GM23248 (cell line): ENCODE results near the gene PDZRN4. TPM values are rescaled to one million over a fixed set of nuclear protein-coding genes. Genes with fewer than 3 reads are reported as not detected.

Experiments
- DNase-seq: peaks from one replicate; pipeline ENCODE4 v3.0.0-alpha.2; 2015
- H2AFZ ChIP-seq: fragments of 200-600 bp; sonication (generic); 2 replicates; pipeline ENCODE4 v1.6.1; 2016; ENCODE audit warnings: antibody characterized with exemption
- H3F3A ChIP-seq: fragments of 200-600 bp; sonication (generic); 2 replicates; pipeline ENCODE4 v1.6.1; 2016; ENCODE audit warnings: mild to moderate bottlenecking, antibody characterized with exemption, mixed run types; ENCODE audit not compliant: insufficient read depth
- H3K27ac ChIP-seq: fragments of 200-600 bp; sonication (generic); 2 replicates; pipeline ENCODE4 v1.5.1; 2016; ENCODE audit warnings: mild to moderate bottlenecking
- H3K27me3 ChIP-seq: fragments of 200-600 bp; sonication (generic); replicated peaks from 2 replicates; pipeline ENCODE4 v1.6.1; 2016; ENCODE audit warnings: mild to moderate bottlenecking; ENCODE audit not compliant: insufficient read depth
- H3K36me3 ChIP-seq: fragments of 200-600 bp; sonication (generic); 2 replicates; pipeline ENCODE4 v1.6.1; 2016; ENCODE audit warnings: low read depth, mild to moderate bottlenecking
- H3K4me1 ChIP-seq: fragments of 200-600 bp; sonication (generic); 2 replicates; pipeline ENCODE4 v1.6.1; 2016; ENCODE audit warnings: mild to moderate bottlenecking; ENCODE audit not compliant: insufficient read depth
- H3K4me2 ChIP-seq: fragments of 200-600 bp; sonication (generic); one replicate; pipeline ENCODE4 v1.6.1; 2016; ENCODE audit warnings: mild to moderate bottlenecking; ENCODE audit not compliant: unreplicated experiment
- H3K4me3 ChIP-seq: fragments of 200-600 bp; sonication (generic); 2 replicates; pipeline ENCODE4 v1.5.1; 2016; ENCODE audit warnings: mild to moderate bottlenecking
- H3K79me2 ChIP-seq: fragments of 200-600 bp; sonication (generic); 2 replicates; pipeline ENCODE4 v1.6.1; 2016; ENCODE audit warnings: mild to moderate bottlenecking; ENCODE audit not compliant: insufficient read depth
- H3K9ac ChIP-seq: fragments of 200-600 bp; sonication (generic); 2 replicates; pipeline ENCODE4 v1.6.1; 2016; ENCODE audit warnings: mild to moderate bottlenecking
- H3K9me2 ChIP-seq: fragments of 200-600 bp; sonication (generic); 2 replicates; pipeline ENCODE4 v1.6.1; 2016; ENCODE audit warnings: mixed run types, mild to moderate bottlenecking, moderate library complexity; ENCODE audit not compliant: insufficient read depth
- H3K9me3 ChIP-seq: fragments of 200-600 bp; sonication (generic); one replicate; pipeline ENCODE4 v1.6.1; 2017; ENCODE audit warnings: low read depth
- H4K20me1 ChIP-seq: fragments of 200-600 bp; sonication (generic); 2 replicates; pipeline ENCODE4 v1.6.0; 2016; ENCODE audit not compliant: insufficient read depth
- EZH2 ChIP-seq: fragments of 200-600 bp; sonication (generic); IDR thresholded peaks from 2 replicates; pipeline ENCODE4 v1.6.1; 2018; ENCODE audit warnings: antibody characterized with exemption, mild to moderate bottlenecking; ENCODE audit not compliant: insufficient read depth, poor library complexity, severe bottlenecking
- EZH2phosphoT487 ChIP-seq: fragments of 200-600 bp; sonication (generic); IDR thresholded peaks from 2 replicates; pipeline ENCODE4 v1.6.1; 2018; ENCODE audit warnings: antibody characterized with exemption, moderate library complexity, mild to moderate bottlenecking, low read depth; ENCODE audit not compliant: insufficient read depth
- WGBS, 2 experiments: methylation state at CpG; one replicate each; pipeline ENCODE4 v1.1.6; 2015 to 2017; ENCODE audit warnings: low lambda C conversion rate in 2 of 2, low coverage in 1 of 2; ENCODE audit errors: missing lambda C conversion rate in 2 of 2; 5-methylcytosine and 5-hydroxymethylcytosine counted together
- in situ Hi-C: fragments of 300-500 bp; cut with MboI; formaldehyde crosslinking; loops from 2 replicates; pipeline ENCODE4 v1.15.0; 2020
- polyA plus RNA-seq: library from polyadenylated mRNA; unstranded; fragments of >200 nt; fragmentation: Nextera tagmentation; extraction: Ambion mirVana; gene quantifications from 2 replicates; pipeline ENCODE4 v1.2.1, GENCODE V29; 2016
- total RNA-seq: library from RNA; depleted of rRNA; stranded (reverse); fragments of >200 nt; shearing (Covaris generic); gene quantifications from 2 replicates; pipeline ENCODE4 v1.2.3, GENCODE V29; 2014

The PDZRN4 gene
- total and polyA plus RNA-seq, 2 experiments from 2014 or later: not detected

- Histone ChIP-seq H3K9me2 (no peaks in the 10 kb centered on the region), H4K20me1 (no peaks in the 10 kb centered on the region), H3K79me2 (no peaks in the 10 kb centered on the region), H3K27ac (no peak overlapping the region), H3K27me3 (no peaks in the 10 kb centered on the region), H3K4me3 (no peak overlapping the region), H3K4me1 (no peaks in the 10 kb centered on the region), H2AFZ (no peak overlapping the region), H3K9me3 (no peaks in the 10 kb centered on the region), H3K36me3 (no peaks in the 10 kb centered on the region), H3K4me2 (no peak overlapping the region), H3F3A (no peaks in the 10 kb centered on the region), H3K9ac (no peak overlapping the region)
- in situ Hi-C loops: no loop called here
- 27 to 32% methylated on average over 1 of the region's 1 CpG for WGBS, 2 experiments
- TF ChIP-seq EZH2 (no peak), EZH2phosphoT487 (no peak)
- DNase-seq: no peak
Observed at GRCh38 chr12:41587574-41587973, 399.5 kb downstream of the PDZRN4 start.

DNA sequence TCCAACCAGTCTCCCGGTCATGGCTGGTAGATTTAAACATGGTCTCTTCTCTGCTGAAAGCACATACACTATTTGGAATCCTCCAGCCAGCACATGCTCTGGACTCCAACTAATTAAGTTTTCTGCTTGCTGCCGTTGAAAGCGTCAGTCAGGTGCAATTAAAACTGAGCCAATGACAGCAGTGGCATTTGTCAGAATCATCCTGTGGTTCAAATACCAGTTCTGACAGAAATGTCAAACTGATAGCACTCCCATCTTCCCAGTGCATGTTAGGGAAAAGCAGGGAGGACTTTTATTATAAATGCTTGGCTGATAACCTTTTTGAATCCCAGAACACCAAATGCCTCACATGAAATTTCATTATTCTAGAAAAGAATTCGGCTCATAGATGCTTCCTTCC is 401.8 kb downstream of the PDZRN4 start:
- no peaks in the 10 kb centered on the region for H3K9me2 ChIP-seq
- TF ChIP-seq EZH2phosphoT487 (no peak), EZH2 (no peak)
- no peaks in the 10 kb centered on the region for H3K36me3 ChIP-seq
- no peaks in the 10 kb centered on the region for H4K20me1 ChIP-seq
- H3K4me2 ChIP-seq: no peak overlapping the region
- no peaks in the 10 kb centered on the region for H3F3A ChIP-seq
- H3K27me3 ChIP-seq: no peaks in the 10 kb centered on the region
- no peaks in the 10 kb centered on the region for H3K4me1 ChIP-seq
- H2AFZ ChIP-seq: no peak overlapping the region
- in situ Hi-C loops: no loop called here
- no peak for DNase-seq
- no peak overlapping the region for H3K27ac ChIP-seq
- 30 to 34% methylated on average over 4 of the region's 4 CpGs for WGBS, 2 experiments
- no peak overlapping the region for H3K9ac ChIP-seq
- no peaks in the 10 kb centered on the region for H3K9me3 ChIP-seq
- no peaks in the 10 kb centered on the region for H3K79me2 ChIP-seq
- H3K4me3 ChIP-seq: no peak overlapping the region

- Histone ChIP-seq H2AFZ (no peak overlapping the region), H3K9me2 (no peaks in the 10 kb centered on the region), H3K79me2 (no peaks in the 10 kb centered on the region), H3K4me3 (no peak overlapping the region), H4K20me1 (no peaks in the 10 kb centered on the region), H3K36me3 (no peaks in the 10 kb centered on the region), H3K4me2 (no peak overlapping the region), H3K9me3 (no peaks in the 10 kb centered on the region), H3F3A (no peaks in the 10 kb centered on the region), H3K27ac (no peak overlapping the region), H3K9ac (no peak overlapping the region), H3K4me1 (no peaks in the 10 kb centered on the region), H3K27me3 (no peaks in the 10 kb centered on the region)
- WGBS, 2 experiments: 24 to 31% methylated on average over 4 of the region's 4 CpGs
- no peak for DNase-seq
- in situ Hi-C loops: no loop called here
- no peak for TF ChIP-seq EZH2
- TF ChIP-seq EZH2phosphoT487: no peak
Observed at GRCh38 chr12:41596190-41596589, 408.1 kb downstream of the PDZRN4 start.

GRCh38 chr12:41604830-41605229 is 416.7 kb downstream of the PDZRN4 start:
- no peak overlapping the region for H3K27ac ChIP-seq
- no peaks in the 10 kb centered on the region for H4K20me1 ChIP-seq
- H3K4me2 ChIP-seq: no peak overlapping the region
- no peaks in the 10 kb centered on the region for H3K27me3 ChIP-seq
- H2AFZ ChIP-seq: no peak overlapping the region
- in situ Hi-C loops: no loop called here
- no peak overlapping the region for H3K4me3 ChIP-seq
- no peaks in the 10 kb centered on the region for H3K36me3 ChIP-seq
- no peaks in the 10 kb centered on the region for H3K9me2 ChIP-seq
- no peaks in the 10 kb centered on the region for H3K4me1 ChIP-seq
- no peaks in the 10 kb centered on the region for H3K79me2 ChIP-seq
- WGBS, 2 experiments: 42 to 64% methylated on average over 3 of the region's 3 CpGs
- no peak overlapping the region for H3K9ac ChIP-seq
- no peak for TF ChIP-seq EZH2
- no peak for TF ChIP-seq EZH2phosphoT487
- H3K9me3 ChIP-seq: no peaks in the 10 kb centered on the region
- no peaks in the 10 kb centered on the region for H3F3A ChIP-seq
- DNase-seq: no peak

GRCh38 chr12:41605545-41606305 is 417.6 kb downstream of the PDZRN4 start:
- Histone ChIP-seq H3K9ac (no peak overlapping the region), H3K4me3 (no peak overlapping the region), H3K9me3 (no peaks in the 10 kb centered on the region), H3K27ac (no peak overlapping the region), H3K79me2 (no peaks in the 10 kb centered on the region), H3K36me3 (no peaks in the 10 kb centered on the region), H3K27me3 (no peaks in the 10 kb centered on the region), H3K4me1 (no peaks in the 10 kb centered on the region), H4K20me1 (no peaks in the 10 kb centered on the region), H2AFZ (no peak overlapping the region), H3K9me2 (no peaks in the 10 kb centered on the region), H3K4me2 (no peak overlapping the region), H3F3A (no peaks in the 10 kb centered on the region)
- TF ChIP-seq EZH2 (no peak), EZH2phosphoT487 (no peak)
- WGBS, 2 experiments: 47 to 53% methylated on average over 16 of the region's 16 CpGs
- no peak for DNase-seq
- in situ Hi-C loops: no loop called here
